Peyer's patch (tissue), 4 donors: ENCODE measurements around the gene MYZAP.

Experiments used
- CTCF ChIP-seq, 6 experiments: fragments of 450-650 bp in 4 of 6; fragments of 200-600 bp in 2 of 6; sonication (generic) in 1 of 6; IDR thresholded peaks; one replicate each; pipeline ENCODE4 v1.5.1; 2017 to 2019; ENCODE audit warnings: antibody characterized with exemption in 6 of 6, mild to moderate bottlenecking in 3 of 6, moderate library complexity in 1 of 6
- POLR2A ChIP-seq, 2 donors: fragments of 450-650 bp; IDR thresholded peaks; one replicate each; pipeline ENCODE4 v1.5.1; 2017; ENCODE audit warnings: antibody characterized with exemption in 2 of 2, mild to moderate bottlenecking in 2 of 2, moderate library complexity in 2 of 2

DNA sequence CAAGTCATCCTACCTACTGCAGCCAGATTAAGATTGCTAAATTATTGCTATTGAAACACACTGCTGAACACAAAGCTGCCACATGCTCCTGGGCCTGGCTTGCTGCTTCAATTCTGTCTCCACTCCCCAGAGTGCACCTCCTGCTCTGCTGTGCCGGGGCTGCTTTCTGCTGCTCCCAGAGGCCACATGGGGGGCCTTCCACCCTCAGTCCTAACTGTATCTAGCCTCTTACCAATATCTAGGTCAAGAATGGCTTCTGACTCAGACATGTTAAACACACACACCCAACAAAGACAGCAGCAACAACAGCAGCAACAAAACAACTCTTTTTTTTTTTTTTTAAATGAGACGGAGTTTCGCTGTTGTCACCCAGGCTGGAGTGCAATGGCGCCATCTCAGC is 33.0 kb downstream of the MYZAP start:
- TF ChIP-seq CTCF (IDR thresholded peaks at IDR 0.05), result no peak
- no peak for TF ChIP-seq POLR2A (IDR thresholded peaks at IDR 0.05)
